Measurements from ENCODE around the gene IFITM5.
A peak's percentile ranks its signal among the peaks of the same experiment; 100 is the strongest.
"Not testable (repeated sequence)": the region's sequence is repeated elsewhere in the genome, so short reads cannot be mapped to it uniquely, and the experiment has no call there.

The IFITM5 gene

GRCh38 chr11:289712-290620 lies 9.4 kb downstream of the IFITM5 start:
- in situ Hi-C loops (cut with MboI; ENCODE audit: low pct_unique_long_range_greater_than_20kb, low sequenced_read_pairs, unreplicated experiment): no loop called here
- peak; percentile 59 for DNase-seq (ENCODE audit: low spot score)
- TF ChIP-seq CTCF (IDR thresholded peaks at IDR 0.05; ENCODE audit: extremely low read depth, insufficient read depth, missing control alignments): no peak

- in situ Hi-C loops (cut with MboI; ENCODE audit: low pct_unique_long_range_greater_than_20kb, low sequenced_read_pairs, unreplicated experiment): no loop called here
- no peak for DNase-seq (ENCODE audit: low spot score)
Observed at GRCh38 chr11:289398-289711, 10.0 kb downstream of the IFITM5 start.

GRCh38 chr11:288478-289397 lies 10.6 kb downstream of the IFITM5 start, which contains the start of gene PGGHG:
PGGHG (plus strand) TSS chr11:289126; CDS start chr11:289817, 691 bp downstream.
- TF ChIP-seq CTCF (IDR thresholded peaks at IDR 0.05; ENCODE audit: extremely low read depth, insufficient read depth, missing control alignments): no peak
- in situ Hi-C loops (cut with MboI; ENCODE audit: low pct_unique_long_range_greater_than_20kb, low sequenced_read_pairs, unreplicated experiment): no loop called here
- DNase-seq (ENCODE audit: low spot score): peak; percentile 95

More at GRCh38 chr11:289398-289711, 10.0 kb downstream of the IFITM5 start:
- TF ChIP-seq CTCF (IDR thresholded peaks at IDR 0.05; ENCODE audit: extremely low read depth, insufficient read depth, missing control alignments): no peak

GRCh38 chr11:287821-288477 lies 11.4 kb downstream of the IFITM5 start:
- TF ChIP-seq CTCF (IDR thresholded peaks at IDR 0.05; ENCODE audit: extremely low read depth, insufficient read depth, missing control alignments): no peak
- no peak for DNase-seq (ENCODE audit: low spot score)
- in situ Hi-C loops (cut with MboI; ENCODE audit: low pct_unique_long_range_greater_than_20kb, low sequenced_read_pairs, unreplicated experiment): no loop called here

- DNase-seq (ENCODE audit: low spot score); in situ Hi-C loops (cut with MboI; ENCODE audit: low pct_unique_long_range_greater_than_20kb, low sequenced_read_pairs, unreplicated experiment): not testable (repeated sequence)
Observed at GRCh38 chr11:286977-287820, 12.1 kb downstream of the IFITM5 start.

GRCh38 chr11:285894-286220 lies 13.5 kb downstream of the IFITM5 start:
- TF ChIP-seq CTCF (IDR thresholded peaks at IDR 0.05; ENCODE audit: extremely low read depth, insufficient read depth, missing control alignments): no peak
- in situ Hi-C loops (cut with MboI; ENCODE audit: low pct_unique_long_range_greater_than_20kb, low sequenced_read_pairs, unreplicated experiment): no loop called here
- DNase-seq (ENCODE audit: low spot score): no peak

All from GM13977 (cell line).